HG02759 (cell line): Measurements from ENCODE around the gene CNPY4.

ENCODE experiments used
- ATAC-seq: cut with Tn5 transposase; IDR thresholded peaks from one replicate; pipeline ENCODE4 v1.9.1; 2021; ENCODE audit warnings: mild to moderate bottlenecking, moderate library complexity; ENCODE audit not compliant: unreplicated experiment

CNPY4 gene

GRCh38 chr7:100119072-100119969 is at the start of gene CNPY4, which contains the start of gene TAF6:
CNPY4 (plus strand) TSS chr7:100119634; CDS start chr7:100119745, 111 bp downstream.
TAF6 (minus strand) TSS chr7:100119358; CDS start chr7:100114209, 5,149 bp downstream.
- peak; percentile 71 for ATAC-seq

- ATAC-seq, result no peak
Observed at GRCh38 chr7:100069991-100070390, 49.4 kb upstream of the CNPY4 start.

GRCh38 chr7:100071018-100071723 is 48.3 kb upstream of the CNPY4 start:
- no peak for ATAC-seq

- no peak for ATAC-seq
Observed at GRCh38 chr7:100072462-100072861, 47.0 kb upstream of the CNPY4 start.

- no peak for ATAC-seq
Observed at GRCh38 chr7:100074841-100075240, 44.6 kb upstream of the CNPY4 start.

- ATAC-seq, result no peak
Observed at GRCh38 chr7:100075418-100075817, 44.0 kb upstream of the CNPY4 start.

GRCh38 chr7:100077205-100077604 is 42.2 kb upstream of the CNPY4 start:
- ATAC-seq, result no peak

- ATAC-seq, result no peak
Observed at GRCh38 chr7:100079024-100079560, 40.3 kb upstream of the CNPY4 start.

- ATAC-seq, result no peak
Observed at GRCh38 chr7:100080907-100081534, 38.4 kb upstream of the CNPY4 start.

GRCh38 chr7:100081535-100082102 is 37.8 kb upstream of the CNPY4 start, which contains the start of gene ZNF3:
ZNF3 (minus strand) TSS chr7:100081723; CDS start chr7:100077357, 4,366 bp downstream.
- peak; percentile 86 for ATAC-seq

GRCh38 chr7:100082978-100083377 is 36.5 kb upstream of the CNPY4 start:
- ATAC-seq, result no peak

- ATAC-seq, result no peak
Observed at GRCh38 chr7:100085515-100085914, 33.9 kb upstream of the CNPY4 start.

- ATAC-seq, result no peak
Observed at GRCh38 chr7:100087055-100087750, 32.2 kb upstream of the CNPY4 start.

- ATAC-seq, result peak; percentile 29
Observed at GRCh38 chr7:100088095-100088620, 31.3 kb upstream of the CNPY4 start.

- peak; percentile 74 for ATAC-seq
Observed at GRCh38 chr7:100088621-100089457, 30.6 kb upstream of the CNPY4 start, which contains the start of gene COPS6. COPS6 (plus strand) TSS chr7:100088969; CDS start chr7:100088991, 22 bp downstream.

GRCh38 chr7:100089458-100090196 is 29.8 kb upstream of the CNPY4 start:
- ATAC-seq, result no peak

- no peak for ATAC-seq
Observed at GRCh38 chr7:100090527-100091410, 28.7 kb upstream of the CNPY4 start.
